AG04450 (cell line): ENCODE measurements around the gene GULP1. TPM values are rescaled to one million over a fixed set of nuclear protein-coding genes. Genes with fewer than 3 reads are reported as not detected.
A peak's percentile ranks its signal among the peaks of the same experiment; 100 is the strongest.

Experiments used
- CTCF ChIA-PET: fragments of 300-600, 350-600 bp; formaldehyde crosslinking; extraction: SDS; loops from one replicate; lab custom pipeline; 2022; ENCODE audit warnings: antibody characterized with exemption, inconsistent platforms; lab: Charles Lee
- POLR2A ChIA-PET: fragments of 350-600 bp; formaldehyde crosslinking; extraction: SDS; loops from one replicate; lab custom pipeline; 2021; ENCODE audit warnings: antibody characterized with exemption, inconsistent platforms; lab: Yijun Ruan, JAX
- DNase-seq: peaks from one replicate; pipeline ENCODE4 v3.0.0-alpha.2; 2011; ENCODE audit warnings: low read depth, low spot score
- H3K27ac ChIP-seq: one replicate; pipeline ENCODE4 v1.5.1; 2012; ENCODE audit warnings: low read depth, low read length, control low read depth
- H3K27me3 ChIP-seq: one replicate; pipeline ENCODE4 v1.6.0; 2012; ENCODE audit warnings: low read length; ENCODE audit not compliant: control insufficient read depth, insufficient read depth
- H3K4me3 ChIP-seq: 2 replicates; pipeline ENCODE4 v1.5.1; 2011; ENCODE audit warnings: mild to moderate bottlenecking, low read depth, low read length, control low read depth
- H3K9me3 ChIP-seq: 2 replicates; pipeline ENCODE4 v1.5.1; 2012; ENCODE audit warnings: low read length; ENCODE audit not compliant: control insufficient read depth, insufficient read depth
- CTCF ChIP-seq: IDR thresholded peaks from 2 replicates; pipeline ENCODE4 v1.5.1; 2011; ENCODE audit warnings: low read depth, low read length, control low read depth, inconsistent platforms
- polyA plus RNA-seq: library from polyadenylated mRNA; depleted of rRNA; stranded (reverse); fragments of >200 nt; gene quantifications from 2 replicates; pipeline ENCODE4 v1.2.3, GENCODE V29; 2011

Gene GULP1
- polyA plus RNA-seq, 1 experiment, result 44.7 TPM

GRCh38 chr2:188322569-188323551 is 31.2 kb downstream of the GULP1 start:
- DNase-seq, result peak; percentile 21
- Histone ChIP-seq H3K9me3 (no peaks in the 10 kb centered on the region), H3K27ac (peak overlapping the region; percentile 58), H3K27me3 (no peaks in the 10 kb centered on the region), H3K4me3 (no peak overlapping the region)
- POLR2A ChIA-PET, result interaction anchor here (1.1 kb wide), 1 partner anchor 30 kb away, joined by 5 read pairs; no protein-coding TSS in a partner anchor
- CTCF ChIA-PET, result interaction anchor here (0.7 to 0.9 kb wide), 2 partner anchors 8 to 13 kb away, joined by 3 read pairs; no protein-coding TSS in a partner anchor
- TF ChIP-seq CTCF, result no peak

- Histone ChIP-seq H3K27me3 (no peaks in the 10 kb centered on the region), H3K9me3 (no peaks in the 10 kb centered on the region), H3K27ac (no peak overlapping the region), H3K4me3 (no peak overlapping the region)
- ChIA-PET POLR2A (no interaction called here), CTCF (interaction anchor here (1.9 kb wide), 1 partner anchor 824 kb away, joined by 4 read pairs; no protein-coding TSS in a partner anchor)
- no peak for TF ChIP-seq CTCF
- no peak for DNase-seq
These were observed 32.4 kb downstream of the GULP1 start for GRCh38 chr2:188324067-188324466.

GRCh38 chr2:188326290-188326668 is 34.6 kb downstream of the GULP1 start:
- CTCF ChIA-PET, result interaction anchor here (0.6 to 1.6 kb wide), 2 partner anchors 11 to 34 kb away, joined by 4 to 6 read pairs; no protein-coding TSS in a partner anchor
- H3K27me3 ChIP-seq, result no peaks in the 10 kb centered on the region
- no peaks in the 10 kb centered on the region for H3K9me3 ChIP-seq
- no peak overlapping the region for H3K27ac ChIP-seq
- POLR2A ChIA-PET, result interaction anchor here (1.5 kb wide), 1 partner anchor 33 kb away, joined by 4 read pairs; no protein-coding TSS in a partner anchor
- TF ChIP-seq CTCF, result no peak
- no peak overlapping the region for H3K4me3 ChIP-seq
- no peak for DNase-seq

GRCh38 chr2:188326669-188327301 is 35.1 kb downstream of the GULP1 start:
- H3K9me3 ChIP-seq, result no peaks in the 10 kb centered on the region
- ChIA-PET CTCF (interaction anchor here (1.6 kb wide), 1 partner anchor 34 kb away, joined by 6 read pairs; no protein-coding TSS in a partner anchor), POLR2A (interaction anchor here (1.5 kb wide), 1 partner anchor 33 kb away, joined by 4 read pairs; no protein-coding TSS in a partner anchor)
- no peak overlapping the region for H3K4me3 ChIP-seq
- no peak for DNase-seq
- no peaks in the 10 kb centered on the region for H3K27me3 ChIP-seq
- peak overlapping the region; percentile 32 for H3K27ac ChIP-seq
- no peak for TF ChIP-seq CTCF
